OCI-LY7 (cell line): ENCODE measurements around the gene CEACAM4.

Source experiments
- EZH2phosphoT487 ChIP-seq: fragments of 200-600 bp; sonication (generic); IDR thresholded peaks from 2 replicates; pipeline ENCODE4 v1.6.1; 2018; ENCODE audit warnings: low read depth, borderline replicate concordance, mild to moderate bottlenecking, mixed run types, antibody characterized with exemption, low read length, moderate library complexity, mixed read lengths
- TF ChIP-seq, protein P1 (sequence below): fragments of 200-600 bp; sonication (generic); conservative IDR thresholded peaks from 2 replicates; pipeline ENCODE4 v1.5.1; 2014; ENCODE audit warnings: mild to moderate bottlenecking, antibody characterized with exemption, low read length, moderate library complexity, mixed read lengths

DNA sequence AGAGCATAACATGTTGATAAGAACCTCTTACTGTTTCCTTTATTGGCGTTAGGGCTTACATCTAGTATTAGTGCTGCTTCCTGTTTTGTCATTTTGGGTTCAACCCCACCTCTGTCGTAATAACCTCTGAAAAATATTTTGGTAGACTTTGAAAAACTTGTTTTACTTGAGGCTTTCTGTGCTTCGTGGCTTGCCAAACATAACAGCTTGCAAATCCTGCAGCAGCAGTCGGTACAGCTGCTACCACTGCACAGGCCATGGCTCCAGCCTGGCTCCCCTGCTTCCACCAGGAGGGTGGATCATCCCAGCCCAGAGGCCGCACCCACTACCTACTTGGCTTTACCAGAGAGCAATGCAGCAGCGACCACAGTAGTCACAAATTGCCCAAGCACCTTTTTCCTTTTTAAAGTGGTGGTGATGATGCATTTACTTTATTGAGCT, 11.8 kb upstream of the CEACAM4 start:
- TF ChIP-seq, protein P1, sequence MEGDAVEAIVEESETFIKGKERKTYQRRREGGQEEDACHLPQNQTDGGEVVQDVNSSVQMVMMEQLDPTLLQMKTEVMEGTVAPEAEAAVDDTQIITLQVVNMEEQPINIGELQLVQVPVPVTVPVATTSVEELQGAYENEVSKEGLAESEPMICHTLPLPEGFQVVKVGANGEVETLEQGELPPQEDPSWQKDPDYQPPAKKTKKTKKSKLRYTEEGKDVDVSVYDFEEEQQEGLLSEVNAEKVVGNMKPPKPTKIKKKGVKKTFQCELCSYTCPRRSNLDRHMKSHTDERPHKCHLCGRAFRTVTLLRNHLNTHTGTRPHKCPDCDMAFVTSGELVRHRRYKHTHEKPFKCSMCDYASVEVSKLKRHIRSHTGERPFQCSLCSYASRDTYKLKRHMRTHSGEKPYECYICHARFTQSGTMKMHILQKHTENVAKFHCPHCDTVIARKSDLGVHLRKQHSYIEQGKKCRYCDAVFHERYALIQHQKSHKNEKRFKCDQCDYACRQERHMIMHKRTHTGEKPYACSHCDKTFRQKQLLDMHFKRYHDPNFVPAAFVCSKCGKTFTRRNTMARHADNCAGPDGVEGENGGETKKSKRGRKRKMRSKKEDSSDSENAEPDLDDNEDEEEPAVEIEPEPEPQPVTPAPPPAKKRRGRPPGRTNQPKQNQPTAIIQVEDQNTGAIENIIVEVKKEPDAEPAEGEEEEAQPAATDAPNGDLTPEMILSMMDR, result no peak
- no peak for TF ChIP-seq EZH2phosphoT487
